Activated naive CD8-positive, alpha-beta T cell (primary cell): ENCODE results near the gene HPCAL1.
"Not testable (repeated sequence)": the region's sequence is repeated elsewhere in the genome, so short reads cannot be mapped to it uniquely, and the experiment has no call there.

ENCODE experiments used
- H3K27ac Mint-ChIP-seq: one replicate; pipeline ENCODE4 v1.8.0; 2021; ENCODE audit warnings: mixed read lengths
- H3K27me3 Mint-ChIP-seq: one replicate; pipeline ENCODE4 v1.8.0; 2021; ENCODE audit warnings: mixed read lengths
- H3K36me3 Mint-ChIP-seq: one replicate; pipeline ENCODE4 v1.8.0; 2021; ENCODE audit warnings: mixed read lengths
- H3K4me1 Mint-ChIP-seq: one replicate; pipeline ENCODE4 v1.8.0; 2021; ENCODE audit warnings: low read depth, mixed read lengths
- H3K4me3 Mint-ChIP-seq: one replicate; pipeline ENCODE4 v1.8.0; 2021; ENCODE audit warnings: mild to moderate bottlenecking, mixed read lengths
- H3K9me3 Mint-ChIP-seq: one replicate; pipeline ENCODE4 v1.8.0; 2021; ENCODE audit warnings: low read depth, mixed read lengths

The HPCAL1 gene

GRCh38 chr2:10302479-10303180 is at the start of gene HPCAL1:
Gene HPCAL1, plus strand, starts transcription at chr2:10302904. Its CDS starts 116,854 bp downstream, at chr2:10419758.
- H3K9me3 Mint-ChIP-seq = no peaks in the 10 kb centered on the region
- H3K27ac Mint-ChIP-seq = peak within 1 kb of the TSS; percentile 89
- H3K36me3 Mint-ChIP-seq = no peaks in the 10 kb centered on the region
- no peaks in the 10 kb centered on the region for H3K27me3 Mint-ChIP-seq
- H3K4me1 Mint-ChIP-seq = peaks cover 71% of the 10 kb centered on the region
- H3K4me3 Mint-ChIP-seq = peak within 1 kb of the TSS; percentile 97

- Mint-ChIP-seq H3K9me3 (peaks cover 12% of the 10 kb centered on the region), H3K27ac (no peak overlapping the region), H3K36me3 (no peaks in the 10 kb centered on the region), H3K4me3 (no peak overlapping the region), H3K27me3 (no peaks in the 10 kb centered on the region), H3K4me1 (no peaks in the 10 kb centered on the region)
Observed at GRCh38 chr2:10253596-10254372, 48.9 kb upstream of the HPCAL1 start.

- Mint-ChIP-seq H3K9me3 (peaks cover 11% of the 10 kb centered on the region), H3K27ac (no peak overlapping the region), H3K36me3 (no peaks in the 10 kb centered on the region), H3K4me3 (no peak overlapping the region), H3K27me3 (no peaks in the 10 kb centered on the region), H3K4me1 (no peaks in the 10 kb centered on the region)
Observed at GRCh38 chr2:10254373-10255188, 48.1 kb upstream of the HPCAL1 start.

GRCh38 chr2:10255189-10256030 is 47.3 kb upstream of the HPCAL1 start:
- Mint-ChIP-seq H3K36me3 (no peaks in the 10 kb centered on the region), H3K27ac (no peak overlapping the region)

GRCh38 chr2:10256031-10256514 is 46.6 kb upstream of the HPCAL1 start:
- Mint-ChIP-seq H3K4me3 (no peak overlapping the region), H3K27ac (no peak overlapping the region), H3K4me1 (no peaks in the 10 kb centered on the region), H3K36me3 (no peaks in the 10 kb centered on the region), H3K27me3 (no peaks in the 10 kb centered on the region), H3K9me3 (no peaks in the 10 kb centered on the region)

More at GRCh38 chr2:10255189-10256030, 47.3 kb upstream of the HPCAL1 start:
- Mint-ChIP-seq H3K4me1 (no peaks in the 10 kb centered on the region), H3K4me3 (no peak overlapping the region), H3K9me3 (peaks cover 4% of the 10 kb centered on the region), H3K27me3 (no peaks in the 10 kb centered on the region)

GRCh38 chr2:10256515-10257031 is 46.1 kb upstream of the HPCAL1 start:
- Mint-ChIP-seq H3K4me3 (no peak overlapping the region), H3K4me1 (no peaks in the 10 kb centered on the region)

GRCh38 chr2:10257036-10257435 is 45.7 kb upstream of the HPCAL1 start:
- Mint-ChIP-seq H3K36me3 (no peaks in the 10 kb centered on the region), H3K27me3 (no peaks in the 10 kb centered on the region), H3K9me3 (no peaks in the 10 kb centered on the region), H3K4me3 (no peak overlapping the region), H3K4me1 (no peaks in the 10 kb centered on the region), H3K27ac (no peak overlapping the region)

More at GRCh38 chr2:10256515-10257031, 46.1 kb upstream of the HPCAL1 start:
- Mint-ChIP-seq H3K27me3 (no peaks in the 10 kb centered on the region), H3K36me3 (no peaks in the 10 kb centered on the region), H3K9me3 (no peaks in the 10 kb centered on the region), H3K27ac (no peak overlapping the region)

GRCh38 chr2:10257500-10258147 is 45.1 kb upstream of the HPCAL1 start:
- no peaks in the 10 kb centered on the region for H3K4me1 Mint-ChIP-seq
- H3K27ac Mint-ChIP-seq = no peak overlapping the region
- H3K36me3 Mint-ChIP-seq = no peaks in the 10 kb centered on the region
- H3K9me3 Mint-ChIP-seq = no peaks in the 10 kb centered on the region
- H3K27me3 Mint-ChIP-seq = no peaks in the 10 kb centered on the region
- H3K4me3 Mint-ChIP-seq = no peak overlapping the region

GRCh38 chr2:10258326-10258725 is 44.4 kb upstream of the HPCAL1 start:
- no peak overlapping the region for H3K27ac Mint-ChIP-seq
- H3K27me3 Mint-ChIP-seq = no peaks in the 10 kb centered on the region
- H3K4me3 Mint-ChIP-seq = no peak overlapping the region
- H3K36me3 Mint-ChIP-seq = no peaks in the 10 kb centered on the region
- no peaks in the 10 kb centered on the region for H3K9me3 Mint-ChIP-seq
- H3K4me1 Mint-ChIP-seq = no peaks in the 10 kb centered on the region

GRCh38 chr2:10258726-10259125 is 44.0 kb upstream of the HPCAL1 start:
- no peak overlapping the region for H3K4me3 Mint-ChIP-seq
- H3K4me1 Mint-ChIP-seq = no peaks in the 10 kb centered on the region
- H3K27ac Mint-ChIP-seq = no peak overlapping the region
- no peaks in the 10 kb centered on the region for H3K27me3 Mint-ChIP-seq
- no peaks in the 10 kb centered on the region for H3K36me3 Mint-ChIP-seq
- no peaks in the 10 kb centered on the region for H3K9me3 Mint-ChIP-seq

- Mint-ChIP-seq H3K9me3 (no peaks in the 10 kb centered on the region), H3K27ac (no peak overlapping the region), H3K27me3 (no peaks in the 10 kb centered on the region), H3K36me3 (no peaks in the 10 kb centered on the region), H3K4me1 (no peaks in the 10 kb centered on the region), H3K4me3 (no peak overlapping the region)
Observed at GRCh38 chr2:10260130-10260529, 42.6 kb upstream of the HPCAL1 start.

GRCh38 chr2:10263526-10263925 is 39.2 kb upstream of the HPCAL1 start:
- H3K27ac Mint-ChIP-seq, H3K4me1 Mint-ChIP-seq, H3K36me3 Mint-ChIP-seq, H3K9me3 Mint-ChIP-seq, H3K4me3 Mint-ChIP-seq, H3K27me3 Mint-ChIP-seq: not testable (repeated sequence)

- Mint-ChIP-seq H3K4me1 (no peaks in the 10 kb centered on the region), H3K9me3 (no peaks in the 10 kb centered on the region), H3K36me3 (no peaks in the 10 kb centered on the region), H3K27ac (no peak overlapping the region), H3K27me3 (no peaks in the 10 kb centered on the region), H3K4me3 (no peak overlapping the region)
Observed at GRCh38 chr2:10264506-10265328, 38.0 kb upstream of the HPCAL1 start.
